HG03558 (cell line): ENCODE results near the gene SPRING1.
"Not testable (repeated sequence)": the region's sequence is repeated elsewhere in the genome, so short reads cannot be mapped to it uniquely, and the experiment has no call there.

ENCODE experiments used
- ATAC-seq: cut with Tn5 transposase; IDR thresholded peaks from one replicate; pipeline ENCODE4 v1.9.1; 2021; ENCODE audit warnings: moderate number of reproducible peaks; ENCODE audit not compliant: unreplicated experiment; ENCODE audit errors: extremely low read depth

The SPRING1 gene

DNA sequence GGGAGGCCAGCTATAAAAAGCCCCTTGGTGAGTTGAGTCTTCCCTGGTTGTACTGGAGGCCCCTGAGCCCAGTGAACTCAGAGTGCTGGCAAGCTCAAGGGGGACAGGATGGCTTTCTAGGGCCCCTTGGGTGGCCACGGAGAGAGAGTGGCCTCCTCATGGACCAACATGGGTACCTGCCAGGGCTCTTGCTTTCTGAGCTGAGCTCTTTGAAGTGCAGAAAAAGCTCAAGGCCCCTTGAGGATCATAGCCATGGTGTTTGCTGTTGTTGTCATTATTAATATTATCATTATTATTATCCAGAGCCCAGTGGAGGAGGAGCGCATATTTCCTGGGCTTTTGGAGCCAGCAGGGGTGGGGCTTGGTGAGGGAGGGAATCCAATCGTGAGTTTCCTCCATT lies 6.9 kb upstream of the SPRING1 start:
- ATAC-seq: no peak

DNA sequence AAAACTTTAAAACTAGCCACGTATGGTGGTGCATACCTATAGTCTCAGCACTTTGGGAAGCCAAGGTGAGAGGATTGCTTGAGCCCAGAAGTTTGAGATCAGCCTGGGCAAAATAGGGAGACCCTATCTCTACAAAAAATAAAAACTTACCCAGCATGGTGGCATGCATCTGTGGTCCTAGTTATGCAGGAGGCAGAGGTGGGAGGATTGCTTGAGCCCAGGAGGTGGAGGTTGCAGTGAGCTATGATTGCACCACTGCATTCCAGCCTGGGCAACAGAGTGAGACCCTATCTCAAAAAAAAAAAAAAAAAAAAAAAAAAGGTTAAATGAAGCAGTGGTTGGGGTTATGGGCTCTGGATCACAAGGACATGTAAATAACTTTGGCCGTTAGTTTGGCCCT lies 4.9 kb upstream of the SPRING1 start:
- ATAC-seq: not testable (repeated sequence)

DNA sequence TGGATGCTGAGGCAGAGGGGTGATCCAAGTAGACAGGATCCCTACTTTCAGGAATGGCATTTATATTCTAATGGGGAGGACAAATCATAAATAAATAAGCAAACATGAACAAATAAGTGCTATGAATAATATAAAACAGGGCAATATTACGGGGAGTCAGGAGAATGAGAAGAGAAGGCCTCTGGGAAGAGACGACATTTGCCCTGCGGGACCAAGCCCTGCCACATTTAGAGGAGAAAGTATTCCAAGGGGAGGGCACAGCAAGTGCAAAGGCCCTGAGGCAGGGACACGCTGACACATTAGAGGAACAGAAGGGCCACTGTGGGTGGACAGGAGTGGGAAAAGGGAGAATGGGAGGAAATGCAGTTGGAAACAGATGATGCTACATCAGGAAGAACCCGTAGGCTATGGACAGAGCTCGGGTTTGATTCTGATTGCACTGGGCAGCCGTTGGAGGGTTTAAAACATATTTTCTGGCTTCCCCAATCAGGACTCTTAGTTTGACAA lies 1.6 kb upstream of the SPRING1 start:
- no peak for ATAC-seq

DNA sequence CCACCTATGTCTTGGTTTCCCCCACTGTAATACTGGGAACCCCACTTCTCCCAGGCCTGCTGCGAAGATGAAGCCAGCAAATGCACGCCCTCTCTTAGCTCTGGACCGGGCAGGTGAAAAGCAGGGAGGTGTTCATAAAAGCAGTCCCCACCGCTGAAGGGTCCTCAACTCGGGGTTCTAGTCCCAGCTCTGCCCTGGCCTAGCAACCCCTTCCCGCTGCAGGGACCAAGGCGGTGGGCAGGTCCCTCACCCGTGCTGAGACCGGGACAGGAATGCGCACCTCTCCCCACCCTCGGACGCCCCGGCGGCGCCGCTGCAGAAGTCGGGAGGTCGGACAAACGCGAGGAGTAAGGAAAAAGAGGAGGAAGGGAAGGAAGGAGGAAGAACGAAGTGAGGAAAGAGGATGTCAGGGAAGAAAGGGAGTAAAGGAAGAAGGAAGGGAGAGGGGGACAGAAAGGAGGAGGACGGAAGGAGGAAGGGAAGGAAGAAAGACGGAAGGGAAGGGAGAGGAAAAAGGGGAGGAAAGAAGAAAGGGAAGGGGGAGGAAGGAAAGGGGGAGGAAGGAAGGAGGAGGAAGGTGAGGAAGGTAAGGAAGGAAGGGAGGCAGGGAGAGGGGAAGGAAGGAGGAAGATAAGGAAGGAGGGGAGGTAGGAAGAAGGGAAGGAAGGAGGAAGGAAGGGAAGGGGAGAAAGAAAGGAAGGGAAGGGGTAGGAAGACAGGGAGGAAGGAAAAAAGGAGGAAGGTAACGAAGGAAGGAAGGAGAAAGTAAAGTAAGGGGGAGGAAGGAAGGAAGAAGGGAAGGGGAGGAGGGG lies 701 bp downstream of the SPRING1 start:
- ATAC-seq: no peak

DNA sequence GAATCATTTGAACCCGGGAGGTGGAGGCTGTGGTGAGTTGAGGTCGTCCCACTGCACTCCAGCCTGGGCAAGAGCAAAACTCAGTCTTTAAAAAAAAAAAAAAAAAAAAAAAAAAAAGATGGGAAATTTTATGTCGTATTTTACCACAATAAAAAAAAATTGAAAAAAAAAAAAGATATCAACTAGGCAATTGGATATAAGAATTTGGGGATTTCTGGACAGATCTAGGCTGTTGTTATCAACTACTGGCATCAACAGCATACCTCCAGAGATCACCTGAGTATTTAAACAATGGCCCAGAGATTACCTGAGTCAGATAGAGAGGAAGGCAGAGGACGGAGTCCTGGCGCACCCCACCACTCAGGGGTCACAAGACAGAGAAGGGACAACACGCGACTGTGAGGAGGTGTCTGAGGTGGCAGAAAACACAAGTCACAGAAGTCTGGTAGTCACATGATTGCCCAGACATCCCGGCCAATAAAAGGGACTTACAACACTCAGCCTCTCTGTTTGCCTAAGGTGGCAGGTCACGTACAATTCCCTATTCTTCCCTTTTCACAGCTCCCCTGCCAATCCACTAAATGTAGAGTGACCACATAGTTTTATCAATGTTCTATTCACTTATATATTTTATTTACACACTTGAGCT lies 1.8 kb downstream of the SPRING1 start:
- no peak for ATAC-seq

DNA sequence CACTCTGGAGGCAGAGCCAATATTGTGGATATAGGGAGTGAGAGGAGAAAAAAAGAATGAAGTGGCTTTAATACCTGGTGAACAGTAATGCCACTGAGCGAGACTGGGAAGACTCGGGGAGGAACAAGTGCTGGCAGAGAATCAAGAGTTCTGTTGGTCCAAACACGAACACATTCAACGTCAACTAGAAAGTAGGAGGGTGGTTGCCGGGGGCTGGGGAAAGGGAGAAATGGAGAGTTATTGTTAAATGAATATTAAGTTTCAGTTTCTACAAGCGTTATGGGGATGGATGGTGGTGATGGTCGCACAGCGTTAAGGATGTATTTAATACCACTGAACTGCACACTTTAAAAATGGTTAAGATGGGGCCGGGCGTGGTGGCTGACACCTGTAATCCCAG lies 2.8 kb downstream of the SPRING1 start:
- no peak for ATAC-seq

DNA sequence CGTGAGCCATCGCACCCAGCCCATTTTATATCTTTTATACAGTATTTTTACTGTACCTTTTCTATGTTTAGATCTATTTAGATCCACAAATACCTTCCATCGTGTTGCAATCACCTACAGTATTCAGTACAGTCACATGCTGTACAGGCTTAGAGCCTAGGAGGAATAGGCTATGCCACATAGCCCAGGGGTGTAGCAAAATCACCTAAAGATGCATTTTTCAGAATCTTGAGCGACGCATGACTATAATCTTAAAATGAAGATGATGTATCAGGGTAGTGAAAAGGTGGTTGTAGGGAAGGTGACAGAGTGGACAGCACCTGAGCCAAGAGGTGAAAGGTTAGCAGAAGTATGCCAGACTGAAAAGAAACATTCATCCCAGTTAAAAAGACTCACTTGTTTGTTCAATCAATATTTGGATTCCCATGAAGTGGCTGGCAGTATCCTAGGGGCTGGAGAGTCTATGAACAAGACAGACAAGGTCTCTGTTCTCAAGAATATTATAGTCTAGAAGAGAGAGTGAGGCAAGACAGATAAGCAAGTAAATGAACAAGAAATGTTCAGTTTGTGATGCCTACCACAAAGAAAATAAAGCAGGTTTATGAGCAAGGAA lies 3.6 kb downstream of the SPRING1 start:
- ATAC-seq: no peak

DNA sequence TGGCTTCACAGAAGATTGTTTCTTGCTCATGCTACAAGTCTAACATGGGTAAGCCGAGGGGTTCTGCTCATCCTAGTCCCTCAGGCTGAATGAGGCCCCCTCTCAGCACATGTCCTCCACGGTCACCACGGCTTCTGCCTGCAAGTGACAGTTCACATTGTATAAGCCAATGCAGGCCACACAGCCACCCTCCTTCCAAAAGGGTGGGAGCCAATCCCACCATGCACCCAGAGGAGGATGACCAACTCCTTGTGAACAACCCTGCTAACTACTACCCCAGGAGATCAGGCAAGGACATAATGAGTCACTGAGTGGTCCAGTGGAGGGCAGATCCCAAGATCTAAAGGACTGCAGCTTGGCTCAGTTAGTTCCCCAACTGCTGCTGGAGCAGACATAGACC lies 6.1 kb downstream of the SPRING1 start:
- no peak for ATAC-seq

DNA sequence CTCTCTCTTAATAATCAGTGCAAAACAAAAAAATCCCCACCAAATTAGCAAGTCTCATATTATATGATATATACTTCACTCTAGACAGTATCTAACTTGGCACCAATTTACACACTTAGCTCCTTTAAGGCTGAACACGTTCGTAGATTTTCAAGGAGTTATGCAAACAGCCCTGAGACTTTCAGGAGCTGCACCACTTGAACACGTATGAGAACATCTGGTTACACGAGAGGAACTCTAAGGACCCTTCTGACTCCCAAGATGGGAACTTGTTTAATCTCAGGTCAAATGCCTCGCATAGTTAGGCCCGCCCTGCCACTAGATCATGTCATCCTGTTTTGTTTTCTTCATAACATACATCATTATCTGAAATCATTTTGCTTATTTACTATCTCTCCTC lies 10.0 kb downstream of the SPRING1 start:
- no peak for ATAC-seq

DNA sequence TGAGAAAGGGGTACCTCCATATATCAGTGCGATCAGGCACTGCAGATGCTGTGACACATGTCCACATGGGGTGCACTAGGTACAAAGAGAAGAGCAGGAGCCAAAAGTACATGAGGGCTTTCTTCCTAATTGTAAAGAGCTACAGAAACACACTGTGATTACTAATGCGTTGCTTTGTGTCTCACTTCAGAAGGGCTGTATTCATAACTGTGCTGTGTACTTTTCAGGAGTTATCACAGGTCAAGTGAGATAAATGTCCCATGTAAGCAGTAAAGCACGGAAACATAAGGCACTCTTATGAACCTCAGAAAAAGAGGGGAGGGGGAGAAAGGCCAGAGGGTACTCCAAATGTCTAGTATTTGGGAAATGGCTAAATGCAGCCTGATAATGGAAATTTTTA lies 10.6 kb downstream of the SPRING1 start:
- ATAC-seq: no peak

DNA sequence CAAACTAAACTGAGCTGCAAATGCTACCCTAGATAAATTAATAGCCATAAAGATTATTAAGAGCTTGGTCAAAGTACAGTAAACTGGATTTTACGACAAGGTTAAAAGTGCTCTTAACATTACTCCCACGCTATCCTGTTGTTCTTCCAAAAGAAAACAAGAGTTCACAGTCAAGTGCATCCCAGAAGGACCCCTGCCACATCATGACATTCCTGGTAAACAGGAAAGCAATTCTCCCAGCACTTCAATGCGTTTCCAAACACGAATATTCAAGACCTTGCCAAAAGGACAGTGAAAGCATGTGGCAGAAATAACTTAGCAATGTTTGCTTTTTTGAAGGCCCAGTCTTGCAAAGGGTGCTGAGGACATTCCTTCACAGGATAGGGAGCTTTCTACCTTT lies 11.2 kb downstream of the SPRING1 start:
- no peak for ATAC-seq

DNA sequence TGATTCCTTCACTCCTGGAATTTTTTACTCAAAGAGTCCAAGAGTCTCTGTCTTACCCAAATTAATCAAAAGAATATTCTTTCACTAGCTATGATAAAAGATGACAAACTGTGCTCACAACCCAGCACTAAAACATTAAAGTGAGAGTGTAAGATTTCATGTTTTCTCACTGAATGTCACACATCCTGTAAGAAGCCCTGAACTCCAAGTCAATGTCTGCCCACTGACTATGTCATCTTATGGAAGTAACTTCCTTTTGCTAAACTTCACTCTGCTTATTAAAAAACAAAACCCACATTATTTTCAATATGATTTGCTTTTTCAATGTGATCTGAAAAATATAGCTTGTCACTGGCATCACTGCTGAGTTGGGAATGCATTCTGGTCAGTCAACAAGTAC lies 15.6 kb downstream of the SPRING1 start:
- ATAC-seq: no peak

DNA sequence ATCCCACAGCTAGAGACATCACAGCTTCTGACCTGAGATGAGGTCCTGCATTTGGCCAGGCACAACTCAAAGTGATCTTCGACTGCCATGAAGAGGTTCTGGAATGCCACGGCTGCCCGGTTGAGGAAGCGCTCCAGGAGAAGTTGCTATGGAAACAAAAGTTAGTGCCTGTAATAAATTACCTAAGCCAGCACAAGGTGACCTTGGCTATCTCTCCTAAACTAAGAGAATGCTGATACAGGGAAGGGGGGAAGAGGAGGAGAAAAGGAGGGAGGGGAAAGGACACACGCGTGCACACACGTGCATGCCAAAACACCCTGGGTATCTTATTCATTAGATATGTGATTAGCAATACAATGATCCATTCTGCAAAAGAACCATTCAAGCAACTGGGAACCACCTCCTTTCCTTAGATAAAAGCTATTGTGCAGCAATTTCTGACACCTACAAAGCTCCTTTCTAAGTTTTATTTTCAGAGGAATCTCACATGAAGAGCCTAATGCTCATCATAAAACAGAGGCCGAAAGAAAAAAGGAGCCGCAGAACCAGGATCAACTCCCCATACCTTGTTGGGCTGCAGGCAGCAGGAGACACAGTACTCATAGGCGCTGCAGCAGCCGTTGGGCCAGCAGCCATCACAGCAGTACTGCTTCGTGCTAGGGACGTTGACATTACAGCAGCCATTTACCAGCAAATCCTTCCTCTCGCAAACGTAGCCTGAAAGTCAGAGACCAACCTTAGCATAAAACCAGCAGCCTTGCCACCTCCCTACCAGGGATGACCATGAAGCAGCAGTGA lies 17.9 kb downstream of the SPRING1 start:
- ATAC-seq: no peak

DNA sequence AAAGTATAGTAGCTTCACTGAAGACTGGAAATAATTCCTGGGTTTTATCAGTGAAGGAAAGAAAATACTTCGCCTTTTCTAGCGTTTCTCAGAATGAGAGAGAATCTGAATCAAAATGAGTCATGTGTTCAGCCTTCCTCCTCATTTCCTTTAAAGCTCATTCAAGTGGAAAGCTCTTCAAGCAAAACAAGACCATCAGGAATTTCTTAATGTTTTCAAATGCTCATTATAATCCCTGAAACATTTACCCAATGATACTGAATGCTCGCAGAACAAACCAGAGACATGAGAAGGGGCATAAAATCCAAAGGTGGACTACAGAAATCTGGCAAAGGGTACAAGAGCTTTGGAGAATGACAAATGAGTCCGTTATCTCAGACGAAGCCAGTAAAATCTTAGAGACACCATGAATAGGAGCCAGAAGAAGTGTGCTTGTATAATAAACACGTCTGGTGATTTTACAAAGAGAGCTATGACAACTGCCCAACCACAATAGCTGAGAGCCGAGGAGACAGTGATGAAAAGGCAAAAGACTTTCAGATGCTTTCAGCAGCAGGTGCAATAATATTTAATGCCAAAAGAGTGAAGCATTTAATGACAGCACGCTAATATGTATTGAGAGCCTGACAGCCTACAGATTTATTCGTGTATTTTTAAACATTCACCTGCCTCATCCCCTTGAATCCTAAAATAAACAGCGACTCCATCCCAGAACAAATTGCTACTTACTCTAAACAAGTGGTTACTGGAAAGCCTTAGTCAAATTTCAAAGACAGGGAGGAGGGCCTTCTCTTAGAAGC lies 19.0 kb downstream of the SPRING1 start:
- no peak for ATAC-seq

DNA sequence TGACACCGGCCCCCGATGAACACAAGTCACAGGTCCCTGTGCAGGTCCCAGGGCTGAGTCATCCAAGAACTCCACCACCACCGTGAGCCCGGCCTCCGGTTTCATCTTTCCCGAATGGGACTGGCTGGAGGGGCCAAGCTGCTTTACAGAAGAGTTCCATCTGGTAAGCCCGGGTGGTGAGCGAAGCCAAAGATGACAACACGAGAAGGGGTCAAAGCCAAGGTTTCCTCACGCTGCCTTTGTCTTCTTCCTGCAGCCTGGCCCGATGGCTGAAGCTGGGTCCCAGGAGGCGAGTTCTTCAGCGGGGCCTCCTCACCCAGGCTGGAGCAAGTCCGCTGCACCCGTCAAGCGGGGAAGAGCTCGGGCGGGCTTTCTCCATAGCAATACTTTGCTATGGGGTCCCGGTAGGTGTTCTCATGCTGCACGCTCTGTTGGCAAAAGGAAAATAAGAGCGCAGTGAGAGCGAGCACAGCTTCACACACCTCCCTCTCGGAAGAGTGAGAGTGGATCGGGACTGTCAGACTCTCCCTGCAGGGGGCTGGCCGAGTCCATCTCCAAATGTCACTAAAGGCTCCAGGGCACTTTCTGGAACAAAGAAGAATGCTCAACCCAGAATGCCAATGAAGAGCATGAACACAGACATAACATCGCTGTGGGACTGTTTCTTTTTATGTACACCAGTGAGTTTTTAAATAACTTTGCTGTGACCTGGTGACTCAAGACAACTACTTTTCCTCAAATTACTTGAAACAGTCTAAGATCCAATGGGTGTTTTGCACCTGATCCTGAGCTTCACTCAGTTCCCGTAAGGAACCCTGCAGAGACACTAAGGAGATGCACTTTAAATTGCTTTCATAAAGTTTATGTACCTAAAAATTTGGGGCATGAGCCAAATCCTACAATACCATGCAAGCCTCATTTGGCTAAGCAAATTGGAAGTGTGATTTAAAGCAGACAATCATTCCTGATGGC lies 20.1 kb downstream of the SPRING1 start:
- no peak for ATAC-seq

DNA sequence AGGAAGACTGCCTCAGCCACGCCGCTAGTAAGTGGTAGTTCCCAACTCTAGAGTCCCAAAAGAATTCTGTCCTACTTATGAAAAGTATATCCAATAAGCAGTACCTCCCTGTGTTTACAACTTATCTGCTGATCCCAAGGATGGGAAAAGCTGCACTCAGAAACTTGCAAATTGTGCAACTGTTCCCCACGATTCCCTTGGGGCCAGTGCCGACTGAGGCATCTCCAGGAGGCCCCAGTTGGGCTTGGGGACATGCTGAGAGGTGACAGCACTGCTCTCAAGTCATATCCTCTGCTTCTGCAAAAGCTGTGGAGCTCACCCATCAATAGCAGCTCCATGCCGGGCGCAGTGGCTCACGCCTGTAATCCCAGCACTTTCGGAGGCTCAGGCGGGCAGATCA lies 23.7 kb downstream of the SPRING1 start:
- no peak for ATAC-seq

DNA sequence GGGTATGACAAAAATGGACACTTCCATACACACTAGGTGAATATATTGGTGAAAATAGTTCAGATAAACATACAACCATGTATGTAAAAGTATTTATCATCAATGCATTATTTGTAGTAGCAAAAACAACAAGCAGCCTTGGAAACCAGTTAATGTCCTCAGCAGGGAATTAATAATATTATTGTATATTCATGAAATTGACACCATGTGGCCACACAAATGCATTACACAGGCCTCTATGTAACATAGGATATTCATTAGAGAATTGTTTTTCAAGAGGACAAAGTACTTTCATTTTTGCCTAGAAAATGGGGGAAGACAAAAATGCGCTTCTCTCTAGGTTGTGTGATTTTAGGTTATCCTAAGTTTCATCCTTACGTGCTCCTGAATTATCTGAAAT lies 24.3 kb downstream of the SPRING1 start:
- no peak for ATAC-seq

DNA sequence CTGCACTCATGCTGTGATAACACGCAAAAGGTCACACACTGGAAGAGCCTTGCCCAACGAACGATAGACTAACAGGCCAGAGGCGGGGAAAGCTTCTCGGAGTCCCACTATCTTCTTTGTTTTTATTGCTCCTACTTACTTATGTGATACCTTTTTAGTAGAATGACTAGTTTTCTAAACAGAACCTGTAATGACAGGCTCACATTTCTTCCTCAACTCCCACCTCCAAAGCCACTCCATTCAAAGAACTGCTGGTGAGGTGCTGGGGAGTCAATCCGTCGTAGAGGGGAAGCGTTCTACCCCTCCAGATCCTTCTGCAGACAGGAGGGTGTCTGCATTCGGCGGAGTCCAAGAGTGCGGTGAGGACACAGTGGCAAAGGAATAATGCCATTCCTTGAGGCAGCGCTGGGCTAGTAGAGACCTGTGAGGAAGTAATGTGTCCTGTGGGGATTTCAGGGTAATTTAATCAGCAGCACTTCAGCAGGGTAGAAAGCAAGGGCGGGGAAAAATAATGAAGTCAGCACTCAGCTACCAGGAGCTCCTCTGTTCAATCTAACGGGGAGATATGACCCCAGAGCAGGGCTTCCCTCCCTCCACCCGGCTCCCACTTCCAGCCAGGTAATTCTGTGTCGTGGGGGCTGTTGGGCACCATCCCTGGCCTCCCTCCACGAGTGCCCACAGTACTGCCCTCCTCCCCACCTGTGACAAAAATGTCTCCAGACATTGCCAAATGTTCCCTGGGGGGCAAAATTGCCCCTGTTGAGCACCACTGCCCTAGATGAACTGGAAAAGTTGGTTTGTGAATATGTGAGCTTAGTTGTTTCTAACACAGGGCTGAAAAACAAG lies 25.2 kb downstream of the SPRING1 start:
- no peak for ATAC-seq
